ENCODE results near the gene BHLHA15.

- TF ChIP-seq POLR2A (IDR thresholded peaks at IDR 0.05) = no peak
- TF ChIP-seq CTCF (IDR thresholded peaks at IDR 0.05 in 8 of 11, conservative IDR thresholded peaks at IDR 0.05 in 3 of 11) = no peak
Measured at GRCh38 chr7:98213888-98214810, 2.9 kb downstream of the BHLHA15 start.

Measured in spleen (tissue), 7 donors.